ENCODE measurements around the gene GBA2.

Gene GBA2

DNA sequence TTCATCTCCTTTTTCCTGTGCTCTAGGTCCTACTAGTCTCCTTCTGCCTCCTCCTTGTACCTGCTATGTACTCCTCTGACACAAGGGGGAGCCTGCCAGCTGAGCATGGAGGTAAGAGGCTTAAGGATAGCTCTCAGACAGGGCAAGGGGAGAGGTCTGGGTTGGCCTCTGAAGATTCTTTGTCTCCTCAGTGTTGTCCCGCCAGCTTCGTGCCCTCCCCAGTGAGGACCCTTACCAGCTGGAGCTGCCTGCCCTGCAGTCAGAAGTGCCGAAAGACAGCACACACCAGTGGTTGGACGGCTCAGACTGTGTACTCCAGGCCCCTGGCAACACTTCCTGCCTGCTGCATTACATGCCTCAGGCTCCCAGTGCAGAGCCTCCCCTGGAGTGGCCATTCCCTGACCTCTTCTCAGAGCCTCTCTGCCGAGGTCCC is 12.8 kb downstream of the GBA2 start:
- peak; percentile 65 for DNase-seq

DNA sequence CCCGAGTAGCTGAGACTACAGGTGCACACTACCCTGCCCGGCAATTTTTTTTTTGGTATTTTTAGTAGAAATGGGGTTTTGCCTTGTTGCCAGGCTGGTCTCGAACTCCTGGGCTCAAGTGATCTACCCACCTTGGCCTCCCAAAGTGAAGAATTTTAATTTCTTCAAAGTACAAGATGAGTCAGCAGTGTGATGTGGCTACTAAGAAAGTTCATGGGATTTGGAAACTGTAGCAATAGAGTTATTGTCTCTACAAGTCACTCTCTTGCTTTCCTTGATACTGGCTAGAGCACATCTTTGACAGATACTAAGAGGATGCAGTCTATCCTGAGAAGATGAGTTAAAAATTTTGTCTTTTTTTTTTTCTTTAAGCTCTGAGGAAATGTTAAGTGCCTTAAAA is 14.9 kb downstream of the GBA2 start:
- DNase-seq: no peak

DNA sequence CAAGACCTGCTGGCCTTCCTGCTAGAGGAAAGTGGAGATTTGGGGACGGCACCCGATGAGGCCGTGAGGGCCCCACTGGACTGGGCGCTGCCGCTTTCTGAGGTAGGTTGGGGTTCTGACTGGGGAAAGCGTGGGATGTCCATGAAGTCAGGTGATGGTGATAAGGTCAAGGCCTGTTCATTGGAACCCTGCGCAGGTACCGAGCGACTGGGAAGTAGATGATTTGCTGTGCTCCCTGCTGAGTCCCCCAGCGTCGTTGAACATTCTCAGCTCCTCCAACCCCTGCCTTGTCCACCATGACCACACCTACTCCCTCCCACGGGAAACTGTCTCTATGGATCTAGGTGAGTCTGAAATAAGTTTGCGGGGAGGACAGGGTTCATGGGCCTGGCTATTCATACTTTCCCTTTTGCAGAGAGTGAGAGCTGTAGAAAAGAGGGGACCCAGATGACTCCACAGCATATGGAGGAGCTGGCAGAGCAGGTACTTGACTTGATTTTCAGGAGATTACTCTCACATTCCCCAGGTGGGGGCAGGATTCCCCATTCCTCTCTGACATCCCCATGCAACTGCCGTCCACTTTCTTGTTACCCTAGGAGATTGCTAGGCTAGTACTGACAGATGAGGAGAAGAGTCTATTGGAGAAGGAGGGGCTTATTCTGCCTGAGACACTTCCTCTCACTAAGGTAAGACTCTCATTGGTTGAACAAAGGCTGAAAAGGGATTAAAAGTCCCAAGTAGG is 16.1 kb downstream of the GBA2 start:
- DNase-seq: peak; percentile 55

DNA sequence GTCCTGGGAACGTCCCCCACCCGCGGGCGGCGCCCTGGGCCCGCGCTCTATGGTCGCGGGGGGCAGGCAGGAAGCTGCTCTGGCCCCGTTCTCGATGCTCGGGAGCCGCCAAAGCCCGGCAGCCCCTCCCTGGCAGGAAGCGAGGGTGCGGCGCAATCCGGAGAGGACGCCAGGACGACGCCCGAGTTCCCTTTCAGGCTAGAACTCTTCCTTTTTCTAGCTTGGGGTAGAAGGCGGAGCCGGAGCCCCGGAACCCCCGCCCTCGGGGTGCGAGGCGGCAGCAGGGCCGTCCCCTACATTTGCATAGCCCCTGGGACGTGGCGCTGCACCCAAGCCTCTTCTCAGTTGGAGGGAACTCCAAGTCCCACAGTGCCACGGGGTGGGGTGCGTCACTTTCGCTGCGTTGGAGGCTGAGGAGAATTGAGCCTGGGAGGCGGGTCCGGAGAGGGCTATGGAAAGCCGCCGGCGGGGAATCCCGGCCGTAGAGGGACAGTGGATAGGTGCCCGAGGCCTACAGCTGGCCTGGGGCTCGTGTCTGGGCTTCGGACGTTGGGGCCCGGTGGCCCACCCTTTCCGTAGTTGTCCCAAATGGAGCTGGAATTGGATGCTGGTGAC is 16.7 kb downstream of the GBA2 start, which contains the start of the genes CREB3 and TLN1:
TSS of gene CREB3 (plus strand) at position 482 of the 615 bp plus-strand sequence. CDS start at position 589, 107 bp downstream.
TSS of gene TLN1 (minus strand) at position 11 of the 615 bp plus-strand sequence. CDS start 6,501 bp downstream, outside the sequence.
- DNase-seq: peak; percentile 100

DNA sequence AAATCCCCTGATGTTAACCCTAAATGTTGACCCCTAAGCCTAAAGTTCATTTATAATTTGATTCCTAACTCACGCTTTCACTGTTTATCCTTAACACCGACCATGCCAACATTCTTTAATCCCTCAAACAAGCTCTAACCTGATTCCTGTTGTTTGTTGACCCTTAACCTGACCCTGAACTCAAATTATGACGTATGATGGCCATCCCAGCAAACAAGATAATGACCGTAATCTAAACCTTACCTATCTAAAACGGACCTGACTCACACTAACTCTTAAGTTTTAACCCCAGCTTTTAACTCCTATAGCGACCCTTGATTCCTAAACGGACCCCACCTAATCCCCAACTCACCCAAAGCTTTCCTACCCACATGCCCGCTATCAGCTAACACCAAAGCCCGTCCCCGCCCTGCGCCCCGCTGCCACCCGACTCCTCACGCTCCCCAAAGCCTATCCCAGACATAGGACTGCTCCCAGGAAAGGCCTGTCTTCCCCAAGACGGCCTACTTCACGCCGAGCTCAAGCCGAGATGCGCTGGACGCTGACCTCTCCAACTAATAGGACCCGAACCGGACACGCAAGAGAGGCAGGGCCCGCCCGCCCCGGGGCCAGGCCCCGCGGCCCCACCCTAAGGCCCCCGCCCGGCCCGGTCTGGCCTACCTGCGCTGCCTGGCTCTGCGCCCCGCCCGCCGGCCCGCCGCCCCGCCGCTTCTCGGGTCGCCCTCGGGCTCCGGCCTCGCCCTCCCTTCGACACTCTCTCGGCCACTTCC is 17.4 kb downstream of the GBA2 start:
- DNase-seq: no peak

DNA sequence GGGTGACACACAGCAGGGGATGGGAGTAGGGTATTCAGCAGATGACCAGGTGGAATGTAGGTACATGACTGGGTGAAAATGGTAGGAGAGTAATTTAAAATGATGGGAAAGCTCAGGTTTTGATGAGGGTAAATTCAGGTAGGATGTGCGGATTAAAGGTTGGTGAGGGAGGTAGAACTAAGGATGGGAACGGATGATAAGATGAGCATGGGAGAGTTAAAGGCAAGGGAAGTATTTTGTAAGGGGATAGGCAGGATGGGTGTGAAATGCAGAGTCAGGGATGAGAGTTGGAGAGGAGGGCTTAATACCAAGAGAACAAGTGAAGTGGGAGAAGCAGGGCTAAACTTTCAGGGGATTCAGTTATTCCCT is 18.6 kb downstream of the GBA2 start:
- no peak for DNase-seq

DNA sequence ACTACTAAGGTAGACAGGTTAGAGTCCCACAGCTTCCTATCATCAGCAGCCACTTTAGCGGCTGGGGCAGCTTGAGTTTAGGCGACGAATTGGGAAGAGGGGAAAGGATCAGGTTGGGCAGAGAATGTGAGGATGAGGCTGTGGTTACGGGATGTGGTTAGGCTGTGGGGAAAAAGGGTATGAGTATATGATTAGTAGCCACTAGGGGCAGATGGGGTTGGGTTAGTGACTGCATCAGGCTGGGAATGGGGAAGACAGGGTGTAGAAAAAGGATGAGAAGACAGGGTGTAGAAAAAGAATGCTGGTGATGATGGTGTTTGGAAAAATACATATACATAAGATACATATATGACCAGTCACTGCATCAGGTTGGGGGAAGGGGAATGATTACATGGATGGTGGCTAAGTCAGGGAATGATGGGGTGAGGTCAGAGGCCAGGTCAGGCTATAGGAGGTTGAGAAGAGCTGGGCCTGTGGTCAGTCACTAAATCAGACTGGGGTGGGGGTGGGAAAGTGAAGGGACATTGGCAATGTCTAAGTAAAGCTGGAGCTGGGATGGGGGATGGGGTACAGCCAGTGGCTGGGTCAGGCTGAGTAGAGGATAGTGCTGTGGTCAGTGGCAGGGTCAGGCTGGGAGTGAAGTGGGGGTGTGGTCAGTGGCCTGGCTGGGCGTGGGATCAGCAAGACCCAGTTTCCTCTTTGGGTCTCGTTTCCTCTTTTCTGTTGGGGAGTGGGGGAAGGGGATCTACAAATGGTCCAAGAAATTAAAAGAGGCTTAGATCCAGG is 19.1 kb downstream of the GBA2 start:
- DNase-seq: peak; percentile 84

DNA sequence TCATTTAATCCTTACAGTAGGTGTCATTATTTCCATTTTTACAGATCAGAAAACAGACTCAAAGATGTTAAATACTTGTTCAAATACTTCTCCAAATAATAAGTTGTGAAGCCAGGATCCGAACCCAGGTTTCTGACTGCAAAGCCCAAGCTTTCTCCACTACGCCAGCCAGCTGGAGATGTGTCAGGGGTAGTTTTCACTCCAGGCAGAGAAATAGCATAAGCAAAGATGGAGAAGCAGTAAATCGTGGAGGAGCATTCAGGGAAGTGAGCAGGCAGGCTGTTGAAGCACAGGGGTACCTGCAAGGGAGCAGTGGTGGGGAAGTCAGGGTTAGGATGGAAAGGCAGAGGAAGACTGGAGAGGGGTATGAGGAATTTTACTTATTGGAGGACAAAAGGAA is 19.9 kb downstream of the GBA2 start:
- DNase-seq: no peak

DNA sequence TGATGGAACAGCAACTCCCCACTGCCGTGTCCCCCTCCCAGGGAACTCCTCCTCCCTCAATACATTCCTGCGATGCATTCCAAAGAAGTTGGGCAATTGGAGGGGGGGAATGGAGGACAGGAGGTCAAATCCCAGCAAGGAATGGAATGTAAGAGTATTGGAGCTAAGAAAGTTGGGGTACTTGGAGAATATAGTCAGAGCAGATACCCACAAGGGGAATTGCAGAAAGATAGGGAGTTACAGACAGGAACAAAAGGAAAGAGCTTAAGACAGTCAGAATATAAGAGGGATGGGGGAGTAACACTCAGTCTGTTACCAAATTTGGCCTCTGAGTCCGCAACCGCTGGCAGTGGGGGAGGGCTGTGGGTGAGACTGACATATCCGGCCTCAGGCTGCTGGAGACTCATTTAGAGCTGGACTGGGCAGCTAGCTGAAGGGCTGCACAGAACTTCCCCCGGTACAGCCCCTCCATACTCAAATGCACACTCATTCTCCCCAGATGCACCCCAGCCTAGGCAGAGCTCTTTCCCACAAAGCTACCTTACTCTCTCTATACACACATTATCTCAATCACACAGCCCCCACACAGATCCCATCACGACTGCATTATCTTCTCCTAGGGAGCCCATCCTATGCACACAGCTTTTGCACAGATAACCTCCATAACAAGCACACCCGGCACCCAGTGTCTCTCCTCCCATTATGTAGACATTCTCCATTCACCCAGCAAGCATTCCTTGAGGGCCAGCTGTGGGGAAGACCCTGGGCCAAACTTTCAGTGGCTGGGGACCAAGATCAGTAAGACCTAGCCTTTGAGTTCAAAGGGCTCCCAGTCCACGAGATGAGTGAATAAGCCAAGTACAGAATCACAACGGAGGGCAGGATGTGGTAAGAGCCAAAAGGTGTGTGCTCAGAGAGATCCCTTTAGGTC is 20.7 kb downstream of the GBA2 start:
- DNase-seq: peak; percentile 74

DNA sequence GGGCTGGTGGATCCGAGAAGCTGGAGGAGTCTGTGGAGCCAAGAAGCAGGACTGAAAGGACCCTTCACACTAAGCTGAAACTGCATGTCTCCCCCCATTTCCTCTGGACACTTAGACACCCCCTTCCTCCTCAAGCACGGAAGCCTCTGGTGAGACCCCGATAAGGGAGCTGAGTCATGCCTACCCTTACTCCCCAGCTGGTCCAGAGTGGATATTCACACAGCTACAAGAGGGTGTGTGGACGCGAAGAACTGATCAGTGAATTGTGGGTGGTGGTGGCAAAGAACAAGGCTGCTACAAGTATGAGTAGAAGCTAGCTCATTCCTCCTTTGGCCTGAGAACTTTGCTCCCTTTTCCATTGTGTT is 21.4 kb downstream of the GBA2 start:
- DNase-seq: no peak

DNA sequence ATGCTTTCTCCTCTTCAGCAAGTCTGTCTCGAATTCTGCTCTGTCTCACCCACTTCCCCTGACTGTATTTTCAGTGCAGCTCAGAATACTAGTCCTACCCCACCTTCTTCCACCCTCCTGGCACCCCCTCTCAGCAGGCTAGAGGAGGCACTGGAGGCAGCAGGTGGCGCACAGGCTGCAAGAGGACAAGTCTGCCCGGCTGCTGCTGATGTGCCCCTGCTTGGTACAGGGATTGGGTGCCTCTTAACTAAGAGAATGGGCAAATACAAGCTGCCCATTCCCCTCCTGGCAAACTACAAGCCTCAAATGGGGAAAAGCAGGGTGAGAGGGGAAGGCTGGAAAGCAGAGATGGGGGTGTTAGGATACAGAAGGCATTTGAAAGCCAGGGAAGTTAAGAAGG is 22.1 kb downstream of the GBA2 start:
- no peak for DNase-seq

DNA sequence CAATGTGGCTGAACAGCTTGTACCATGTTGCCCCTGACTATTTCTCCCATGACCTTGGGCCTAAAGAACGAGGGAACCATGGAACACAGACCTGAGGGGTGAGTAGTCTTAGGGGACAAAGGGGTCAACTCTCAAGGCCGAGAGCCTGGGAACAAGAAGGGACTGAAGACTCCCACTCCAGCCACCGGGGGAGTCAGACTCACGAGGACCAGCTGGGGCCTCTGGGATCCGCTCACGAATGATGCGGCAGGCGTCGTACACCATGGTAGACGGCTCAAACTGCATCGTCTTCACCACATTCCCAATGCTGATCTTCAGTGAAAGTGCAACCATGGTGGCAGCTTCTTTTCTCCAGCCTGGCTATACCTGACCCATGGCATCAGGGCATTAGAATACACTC is 23.7 kb downstream of the GBA2 start:
- no peak for DNase-seq

DNA sequence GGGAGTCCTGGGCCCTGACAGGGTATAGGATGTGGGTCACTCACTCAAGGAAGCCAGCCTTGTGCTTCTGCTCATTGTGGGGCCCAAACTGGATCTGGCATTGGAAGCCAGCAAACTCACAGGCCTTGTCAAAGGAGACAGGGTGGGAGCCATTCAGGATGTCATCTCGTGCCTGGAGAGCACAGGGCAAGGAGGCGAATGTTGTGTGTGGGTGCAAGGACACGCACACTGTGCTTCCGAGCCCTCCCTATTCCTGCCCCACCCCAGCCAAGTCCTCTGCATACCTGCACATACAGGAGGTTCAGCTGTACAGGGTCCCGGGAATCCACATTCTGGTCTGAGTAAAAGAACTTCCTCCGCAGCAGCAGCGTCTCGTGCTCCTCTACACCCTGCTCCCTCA is 25.1 kb downstream of the GBA2 start:
- DNase-seq: no peak

DNA sequence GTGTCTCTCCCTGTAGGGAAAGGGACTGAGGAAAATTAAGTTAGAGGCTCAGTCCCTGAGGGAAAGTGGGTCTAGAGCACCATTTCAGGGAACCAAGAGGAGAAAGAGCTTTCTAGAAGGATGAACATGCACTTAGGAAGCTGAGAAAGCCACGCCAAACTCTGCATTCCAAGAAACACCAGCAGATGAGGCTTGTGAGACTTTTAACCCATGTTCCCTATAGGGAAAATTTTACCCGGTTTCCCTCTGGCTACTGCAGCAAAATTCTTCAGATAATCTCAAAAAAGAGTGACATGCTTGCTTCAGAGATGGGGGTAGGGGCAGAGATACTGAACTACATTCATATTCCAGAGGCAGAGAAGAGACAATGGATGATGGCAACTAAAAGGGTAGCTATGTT is 25.6 kb downstream of the GBA2 start:
- DNase-seq: no peak

DNA sequence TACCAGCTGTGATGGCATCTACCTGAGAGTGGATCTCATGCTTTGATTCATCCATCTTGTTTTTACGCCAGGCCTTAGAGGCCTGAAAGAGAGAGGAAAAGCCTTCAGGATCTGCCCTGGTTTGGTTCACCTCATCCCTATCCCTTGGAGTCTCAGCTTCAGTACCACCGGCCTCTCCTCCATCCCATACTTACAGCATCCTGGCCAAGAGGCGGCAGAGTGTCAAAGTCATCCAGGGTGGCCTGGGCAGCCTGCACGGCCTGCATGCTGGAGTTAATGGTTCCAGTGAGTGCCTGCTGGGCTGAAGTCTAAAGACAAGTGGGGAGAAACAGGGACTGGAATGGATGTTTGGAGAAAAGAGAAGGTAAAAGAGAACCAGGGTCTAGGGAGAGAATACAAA is 29.5 kb downstream of the GBA2 start:
- DNase-seq: no peak

DNA sequence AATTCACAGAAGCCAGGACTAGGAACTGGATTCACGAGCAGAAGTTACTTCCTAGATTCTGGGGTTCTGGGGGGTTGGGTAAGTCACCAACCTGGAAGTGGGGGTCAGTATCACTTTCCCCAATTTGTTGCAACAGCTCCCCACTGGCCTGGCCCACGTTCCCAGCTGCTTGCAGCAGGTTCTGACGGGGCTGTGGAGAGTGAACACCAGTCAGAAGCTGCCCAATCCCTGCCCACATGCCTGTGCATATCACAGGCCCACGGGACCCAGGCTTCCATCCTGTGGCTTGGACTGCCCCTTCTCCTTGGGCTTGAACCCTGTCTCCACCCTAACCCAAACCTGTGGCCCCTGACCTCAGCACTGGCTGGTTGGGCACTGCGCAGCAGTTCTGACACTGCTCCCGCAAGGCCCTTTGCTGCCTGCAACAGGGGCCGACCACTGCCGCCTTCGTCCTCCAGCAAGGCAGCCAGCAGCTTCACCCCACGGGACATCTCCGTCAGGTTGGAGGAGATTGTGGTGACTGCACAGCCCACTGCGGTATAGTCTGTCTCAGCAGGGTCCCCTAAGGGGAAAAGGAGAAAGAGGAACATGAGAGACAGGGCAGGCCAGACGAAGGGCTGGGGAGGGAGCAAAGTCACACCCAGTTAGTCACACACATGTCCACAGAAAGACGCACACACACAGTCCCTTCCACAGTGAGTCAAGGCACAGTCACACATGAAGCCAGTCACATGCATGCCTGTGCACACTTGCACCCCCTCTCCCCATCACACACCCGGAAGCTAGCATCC is 30.1 kb downstream of the GBA2 start:
- DNase-seq: peak; percentile 54

DNA sequence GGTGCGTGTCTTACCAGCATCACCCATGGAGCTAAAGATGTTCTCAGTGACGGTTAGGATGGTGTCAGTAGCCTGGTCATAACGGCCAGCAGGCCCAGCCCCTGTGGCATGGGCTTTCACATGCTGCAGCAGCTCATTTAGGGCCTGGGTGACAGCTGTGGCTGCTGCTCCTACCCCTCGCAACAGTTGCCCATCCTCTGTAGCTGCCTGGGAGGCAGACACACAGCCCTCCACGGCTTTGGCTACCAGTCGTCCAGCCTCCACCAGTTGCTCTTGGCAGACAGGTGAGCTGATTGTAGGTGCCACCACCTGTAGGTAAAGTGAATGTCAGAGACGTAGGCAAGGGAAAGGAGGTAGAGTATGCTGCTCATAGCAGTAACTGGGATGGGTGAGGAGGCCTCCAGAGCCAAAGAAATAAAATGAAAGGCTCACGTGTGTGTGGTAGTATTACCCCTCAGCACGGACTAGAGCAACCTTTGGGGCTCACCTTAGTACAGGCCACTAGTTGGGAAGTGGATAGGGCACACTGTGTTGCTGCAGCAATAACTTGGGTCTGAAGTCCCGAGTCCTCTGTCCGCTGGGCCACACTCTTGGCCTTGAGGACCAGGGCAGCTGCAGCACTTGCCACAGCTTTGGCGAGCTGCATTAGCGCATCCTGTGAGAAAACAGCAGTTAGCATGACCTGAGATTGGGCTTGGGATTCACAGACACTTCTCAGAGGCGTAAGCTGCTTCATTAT is 31.7 kb downstream of the GBA2 start:
- DNase-seq: no peak

DNA sequence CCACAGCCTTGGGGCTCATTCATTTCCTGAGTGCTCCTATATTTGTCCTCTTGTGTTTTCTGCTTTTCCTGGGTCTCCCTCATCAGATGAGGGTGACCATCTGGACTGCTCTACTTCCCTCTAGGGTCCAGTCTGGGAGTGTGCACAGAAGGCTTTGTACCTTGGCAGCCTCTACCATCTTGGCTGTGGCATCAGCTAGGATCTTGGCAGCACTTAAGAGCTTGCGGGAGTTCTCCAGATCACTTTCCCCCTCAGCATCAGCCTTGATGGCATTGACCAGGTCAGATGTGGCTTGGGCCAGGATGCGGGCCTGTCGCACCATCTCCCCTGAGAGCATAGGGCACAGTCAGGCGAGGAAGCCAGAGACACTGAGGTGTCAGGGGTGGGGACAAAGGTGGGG is 32.8 kb downstream of the GBA2 start:
- no peak for DNase-seq

DNA sequence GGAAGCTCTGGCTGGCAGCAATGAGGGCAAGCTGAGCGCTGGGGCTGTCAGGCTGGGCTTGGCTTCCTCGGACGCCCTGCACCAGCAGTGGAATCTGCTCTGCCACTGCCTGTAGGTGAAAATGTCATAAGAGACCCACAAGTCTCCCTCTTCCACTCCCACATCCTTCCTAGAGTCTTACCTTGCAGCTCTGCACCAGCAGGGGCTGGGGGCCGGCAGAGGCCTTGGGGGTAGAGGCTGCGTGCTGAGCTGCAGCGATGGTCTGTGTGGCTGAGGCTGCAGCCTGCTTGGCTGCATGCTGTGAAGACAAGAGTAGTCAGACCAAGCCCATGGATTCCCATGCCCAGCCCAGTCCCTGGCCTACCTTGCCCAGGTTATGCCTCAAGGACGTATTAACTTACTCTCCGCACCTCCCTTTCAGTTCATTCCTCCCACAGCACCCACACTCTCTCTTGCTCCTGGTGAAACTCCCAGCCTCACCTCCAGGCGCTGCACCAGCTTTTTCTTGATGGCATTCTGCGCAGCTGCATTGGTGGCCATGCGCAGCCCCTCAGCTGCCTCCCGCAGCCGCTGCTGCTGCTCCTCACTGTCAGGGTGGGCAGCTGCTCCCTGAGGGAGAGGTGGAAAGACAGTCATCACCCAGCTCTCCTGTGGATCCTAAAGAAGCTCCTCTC is 34.3 kb downstream of the GBA2 start:
- no peak for DNase-seq

DNA sequence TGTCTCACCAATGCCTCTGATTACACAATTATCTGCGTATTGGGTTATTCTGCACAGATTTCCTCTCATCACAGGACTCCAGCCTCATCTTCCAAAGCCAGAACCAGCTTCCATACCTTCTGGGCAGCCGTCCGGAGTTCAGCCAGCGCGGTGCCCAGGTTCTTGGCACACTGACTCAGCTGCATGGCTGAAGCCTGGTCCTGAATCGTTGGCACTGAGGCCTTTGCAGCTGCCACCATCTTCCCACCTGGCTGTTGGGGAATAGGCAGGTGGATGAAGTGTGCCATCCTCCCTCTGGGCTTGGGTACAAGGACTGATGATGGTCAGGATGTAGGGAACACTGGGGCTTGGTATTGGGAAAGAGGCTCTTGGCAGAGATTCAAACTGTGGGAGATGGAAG is 34.9 kb downstream of the GBA2 start:
- DNase-seq: no peak

Data from inflammatory macrophage treated with lipopolysaccharide for 4 hours (primary cell).